ENCODE data around the gene PCDH9.

Gene PCDH9

GRCh38 chr13:66556306-66556705, 673.8 kb downstream of the PCDH9 start:
- DNase-seq, result no peak

- no peak for DNase-seq
Measured at GRCh38 chr13:66553391-66553790, 676.7 kb downstream of the PCDH9 start.

- DNase-seq, result no peak
Measured at GRCh38 chr13:66551128-66551527, 679.0 kb downstream of the PCDH9 start.

GRCh38 chr13:66547685-66548084, 682.5 kb downstream of the PCDH9 start:
- DNase-seq, result no peak

- no peak for DNase-seq
Measured at GRCh38 chr13:66546534-66547379, 683.4 kb downstream of the PCDH9 start.

- no peak for DNase-seq
Measured at GRCh38 chr13:66543780-66544179, 686.4 kb downstream of the PCDH9 start.

- no peak for DNase-seq
Measured at GRCh38 chr13:66537417-66537816, 692.7 kb downstream of the PCDH9 start.

- DNase-seq, result no peak
Measured at GRCh38 chr13:66536746-66537145, 693.4 kb downstream of the PCDH9 start.

GRCh38 chr13:66534561-66534960, 695.6 kb downstream of the PCDH9 start:
- DNase-seq, result no peak

GRCh38 chr13:66532845-66533244, 697.3 kb downstream of the PCDH9 start:
- DNase-seq, result no peak

- DNase-seq, result no peak
Measured at GRCh38 chr13:66532146-66532545, 698.0 kb downstream of the PCDH9 start.

GRCh38 chr13:66530686-66531085, 699.5 kb downstream of the PCDH9 start:
- no peak for DNase-seq

- DNase-seq, result no peak
Measured at GRCh38 chr13:66530158-66530557, 700.0 kb downstream of the PCDH9 start.

GRCh38 chr13:66528944-66529576, 701.1 kb downstream of the PCDH9 start:
- DNase-seq, result no peak

- no peak for DNase-seq
Measured at GRCh38 chr13:66528180-66528579, 702.0 kb downstream of the PCDH9 start.

GRCh38 chr13:66520511-66521355, 709.4 kb downstream of the PCDH9 start:
- DNase-seq, result no peak

GRCh38 chr13:66519259-66519658, 710.9 kb downstream of the PCDH9 start:
- no peak for DNase-seq

- DNase-seq, result no peak
Measured at GRCh38 chr13:66518068-66518467, 712.1 kb downstream of the PCDH9 start.

- no peak for DNase-seq
Measured at GRCh38 chr13:66513728-66514127, 716.4 kb downstream of the PCDH9 start.

GRCh38 chr13:66509175-66509574, 721.0 kb downstream of the PCDH9 start:
- no peak for DNase-seq

- no peak for DNase-seq
Measured at GRCh38 chr13:66508153-66508909, 721.8 kb downstream of the PCDH9 start.

- no peak for DNase-seq
Measured at GRCh38 chr13:66506979-66507378, 723.2 kb downstream of the PCDH9 start.
